ENCODE results near the gene CFAP54. TPM values are rescaled to one million over a fixed set of nuclear protein-coding genes. Genes with fewer than 3 reads are reported as not detected.

Gene CFAP54
- total RNA-seq, 4 donors from 2014 or later = 0.22 to 0.62 (median 0.57) TPM; not detected in 1

DNA sequence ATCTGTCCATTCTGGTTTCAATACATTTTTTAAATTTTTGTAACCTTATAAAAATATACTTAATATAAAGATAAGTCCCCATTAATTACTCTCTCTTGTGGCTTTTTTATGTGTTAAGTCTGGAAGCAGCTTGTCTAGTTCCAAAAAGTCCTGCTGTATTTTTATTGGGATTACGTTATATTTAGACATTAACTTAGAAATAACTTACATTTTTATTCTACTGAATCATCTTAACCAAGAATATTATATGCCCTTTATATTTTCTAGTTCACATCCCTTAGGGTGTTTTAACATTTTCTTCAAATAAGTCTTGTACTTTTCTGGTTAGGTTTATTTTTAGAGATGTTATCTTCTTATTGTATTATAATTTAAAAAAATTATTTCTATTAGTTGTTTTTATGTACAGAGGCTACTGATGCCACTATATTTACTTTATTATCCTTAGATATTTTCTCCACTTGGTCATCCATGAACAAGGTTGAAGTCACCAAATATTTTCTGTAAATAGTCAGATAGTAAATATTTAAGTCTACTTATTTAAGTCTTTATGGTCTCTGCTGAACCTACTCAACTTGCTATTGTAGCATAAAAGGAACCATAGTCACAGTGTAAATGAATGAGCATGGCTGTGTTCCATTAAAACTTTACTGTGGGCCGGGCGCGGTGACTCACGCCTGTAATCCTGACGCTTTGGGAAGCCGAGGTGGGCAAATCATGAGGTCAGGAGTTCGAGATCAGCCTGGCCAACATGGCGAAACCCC, 285.3 kb downstream of the CFAP54 start:
- no peaks in the 10 kb centered on the region for H3K9me3 ChIP-seq
- H3K27ac ChIP-seq = no peak overlapping the region
- no peaks in the 10 kb centered on the region for H3K27me3 ChIP-seq
- WGBS, 2 donors = 76 to 89% methylated on average over 9 of the region's 9 CpGs
- intact Hi-C loops (cut with DNase I) = no loop called here
- H3K4me3 ChIP-seq = no peak overlapping the region
- no peaks in the 10 kb centered on the region for H3K4me1 ChIP-seq
- no peaks in the 10 kb centered on the region for H3K36me3 ChIP-seq
- TF ChIP-seq, protein P1, sequence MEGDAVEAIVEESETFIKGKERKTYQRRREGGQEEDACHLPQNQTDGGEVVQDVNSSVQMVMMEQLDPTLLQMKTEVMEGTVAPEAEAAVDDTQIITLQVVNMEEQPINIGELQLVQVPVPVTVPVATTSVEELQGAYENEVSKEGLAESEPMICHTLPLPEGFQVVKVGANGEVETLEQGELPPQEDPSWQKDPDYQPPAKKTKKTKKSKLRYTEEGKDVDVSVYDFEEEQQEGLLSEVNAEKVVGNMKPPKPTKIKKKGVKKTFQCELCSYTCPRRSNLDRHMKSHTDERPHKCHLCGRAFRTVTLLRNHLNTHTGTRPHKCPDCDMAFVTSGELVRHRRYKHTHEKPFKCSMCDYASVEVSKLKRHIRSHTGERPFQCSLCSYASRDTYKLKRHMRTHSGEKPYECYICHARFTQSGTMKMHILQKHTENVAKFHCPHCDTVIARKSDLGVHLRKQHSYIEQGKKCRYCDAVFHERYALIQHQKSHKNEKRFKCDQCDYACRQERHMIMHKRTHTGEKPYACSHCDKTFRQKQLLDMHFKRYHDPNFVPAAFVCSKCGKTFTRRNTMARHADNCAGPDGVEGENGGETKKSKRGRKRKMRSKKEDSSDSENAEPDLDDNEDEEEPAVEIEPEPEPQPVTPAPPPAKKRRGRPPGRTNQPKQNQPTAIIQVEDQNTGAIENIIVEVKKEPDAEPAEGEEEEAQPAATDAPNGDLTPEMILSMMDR (IDR thresholded peaks at IDR 0.05) = no peak
- no peak for TF ChIP-seq POLR2A (IDR thresholded peaks at IDR 0.05)
- DNase-seq = no peak

DNA sequence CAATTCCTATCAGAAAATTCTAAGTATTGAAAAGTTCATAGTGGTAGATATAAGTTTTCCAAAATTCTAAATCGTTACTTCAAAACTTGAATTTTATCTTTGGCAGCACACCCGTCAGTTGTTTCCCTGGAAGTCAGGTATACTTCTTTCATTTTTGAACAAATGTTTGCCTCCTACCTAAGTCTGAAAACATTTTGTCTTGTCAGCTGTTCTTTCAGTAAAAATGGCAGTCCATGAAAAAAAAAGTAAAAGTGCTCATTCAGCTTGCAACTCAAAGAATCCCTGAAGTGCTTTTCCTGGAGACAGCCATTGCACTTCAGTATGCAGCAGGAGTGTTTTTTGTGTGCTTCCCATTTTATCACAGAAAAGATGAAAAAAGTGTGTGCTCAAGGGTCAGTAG, 287.5 kb downstream of the CFAP54 start:
- TF ChIP-seq POLR2A (IDR thresholded peaks at IDR 0.05) = no peak
- TF ChIP-seq, protein P1 (IDR thresholded peaks at IDR 0.05) = no peak
- intact Hi-C loops (cut with DNase I) = no loop called here
- H3K4me1 ChIP-seq = no peaks in the 10 kb centered on the region
- no peak for DNase-seq
- no peak overlapping the region for H3K4me3 ChIP-seq
- H3K36me3 ChIP-seq = no peaks in the 10 kb centered on the region
- WGBS, 2 donors = 69 to 85% methylated on average over 2 of the region's 2 CpGs
- H3K27ac ChIP-seq = no peak overlapping the region
- no peaks in the 10 kb centered on the region for H3K27me3 ChIP-seq
- H3K9me3 ChIP-seq = no peaks in the 10 kb centered on the region

DNA sequence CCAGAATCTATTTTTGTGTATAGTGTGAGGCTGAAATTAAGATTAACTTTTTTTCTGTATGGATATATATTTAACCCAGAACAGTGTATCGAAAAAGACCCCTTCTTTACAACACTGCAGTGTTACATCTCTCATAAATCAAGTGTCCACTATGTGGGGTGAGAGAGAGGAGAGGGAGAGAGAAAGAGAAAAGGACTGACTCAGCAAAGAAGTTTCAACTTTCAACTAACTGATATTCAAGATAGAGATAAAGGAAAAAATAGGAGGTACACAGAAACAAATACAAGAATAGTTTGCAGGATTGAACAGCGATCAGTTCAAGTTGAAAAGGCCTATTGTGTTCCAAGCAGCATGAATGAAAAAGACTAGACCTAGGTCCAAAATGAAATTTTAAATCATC, 291.0 kb downstream of the CFAP54 start:
- 71 to 84% methylated on average over 2 of the region's 2 CpGs for WGBS, 2 donors
- intact Hi-C loops (cut with DNase I) = no loop called here
- TF ChIP-seq, protein P1 (IDR thresholded peaks at IDR 0.05) = no peak
- TF ChIP-seq POLR2A (IDR thresholded peaks at IDR 0.05) = no peak

DNA sequence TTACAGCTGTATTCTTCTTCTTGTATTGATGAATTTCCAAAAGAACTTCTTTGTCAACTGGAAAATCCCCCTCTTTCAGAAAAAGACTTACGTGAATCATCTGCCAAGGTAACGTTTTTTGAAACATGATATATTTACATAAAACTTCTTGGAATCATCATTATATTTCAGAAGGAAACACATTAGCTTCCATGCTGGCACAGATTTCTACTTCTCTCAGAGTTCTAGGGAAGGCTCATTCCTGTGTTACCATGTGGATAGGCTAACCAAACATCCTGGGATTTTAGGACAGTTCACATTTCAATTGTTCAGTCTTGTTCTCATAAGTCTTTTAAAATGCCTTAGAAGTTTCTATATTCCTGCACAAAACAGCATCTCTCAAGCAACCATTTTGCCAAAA, 297.4 kb downstream of the CFAP54 start:
- no peak for DNase-seq
- H3K9me3 ChIP-seq = no peaks in the 10 kb centered on the region
- H3K27me3 ChIP-seq = no peaks in the 10 kb centered on the region
- H3K4me3 ChIP-seq = no peak overlapping the region
- H3K36me3 ChIP-seq = no peaks in the 10 kb centered on the region
- WGBS, 2 donors = 14 to 21% methylated on average over 2 of the region's 2 CpGs
- H3K27ac ChIP-seq = no peak overlapping the region
- intact Hi-C loops (cut with DNase I) = no loop called here
- TF ChIP-seq POLR2A (IDR thresholded peaks at IDR 0.05) = no peak
- TF ChIP-seq, protein P1 (IDR thresholded peaks at IDR 0.05) = no peak
- no peaks in the 10 kb centered on the region for H3K4me1 ChIP-seq

More for the DNA sequence above, 291.0 kb downstream of the CFAP54 start:
- no peaks in the 10 kb centered on the region for H3K4me1 ChIP-seq
- no peak for DNase-seq
- H3K27ac ChIP-seq = no peak overlapping the region
- H3K36me3 ChIP-seq = no peaks in the 10 kb centered on the region
- H3K4me3 ChIP-seq = no peak overlapping the region
- no peaks in the 10 kb centered on the region for H3K9me3 ChIP-seq
- H3K27me3 ChIP-seq = no peaks in the 10 kb centered on the region

DNA sequence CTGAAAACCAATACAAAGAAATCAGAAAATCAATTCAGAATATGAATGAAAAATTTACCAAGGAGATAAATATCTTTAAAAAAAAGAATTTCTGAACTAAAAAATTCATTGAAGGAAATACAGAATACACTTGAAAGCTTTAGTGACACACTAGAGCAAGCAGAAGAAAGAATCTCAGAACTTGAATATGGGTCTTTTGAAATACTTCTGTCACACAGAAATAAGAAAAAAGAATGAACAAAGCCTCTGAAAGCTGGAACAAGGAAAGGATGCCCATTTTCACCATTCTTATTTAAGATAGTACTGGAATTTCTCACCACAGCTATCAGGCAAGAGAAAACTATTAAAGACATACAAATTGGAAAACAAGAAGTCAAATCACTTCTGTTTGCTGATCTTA, 314.6 kb downstream of the CFAP54 start:
- H3K4me1 ChIP-seq = no peaks in the 10 kb centered on the region
- no peak overlapping the region for H3K4me3 ChIP-seq
- no peak for DNase-seq
- no peak overlapping the region for H3K27ac ChIP-seq
- H3K27me3 ChIP-seq = peaks cover 0 to 6% (median 0%) of the 10 kb centered on the region in 4 donors
- H3K36me3 ChIP-seq = no peaks in the 10 kb centered on the region
- TF ChIP-seq POLR2A (IDR thresholded peaks at IDR 0.05) = no peak
- TF ChIP-seq, protein P1 (IDR thresholded peaks at IDR 0.05) = no peak
- H3K9me3 ChIP-seq = peaks cover 0 to 6% (median 0%) of the 10 kb centered on the region in 3 donors
- intact Hi-C loops (cut with DNase I) = no loop called here

Data from esophagus squamous epithelium (tissue), 5 donors.